ENCODE results near the gene SLC35B2.

Gene SLC35B2

GRCh38 chr6:44285552-44286284 is 28.4 kb upstream of the SLC35B2 start:
- DNase-seq, result no peak

- DNase-seq, result no peak
These were observed 27.5 kb upstream of the SLC35B2 start for GRCh38 chr6:44284867-44285266.

GRCh38 chr6:44284121-44284520 is 26.8 kb upstream of the SLC35B2 start:
- DNase-seq, result no peak

DNA sequence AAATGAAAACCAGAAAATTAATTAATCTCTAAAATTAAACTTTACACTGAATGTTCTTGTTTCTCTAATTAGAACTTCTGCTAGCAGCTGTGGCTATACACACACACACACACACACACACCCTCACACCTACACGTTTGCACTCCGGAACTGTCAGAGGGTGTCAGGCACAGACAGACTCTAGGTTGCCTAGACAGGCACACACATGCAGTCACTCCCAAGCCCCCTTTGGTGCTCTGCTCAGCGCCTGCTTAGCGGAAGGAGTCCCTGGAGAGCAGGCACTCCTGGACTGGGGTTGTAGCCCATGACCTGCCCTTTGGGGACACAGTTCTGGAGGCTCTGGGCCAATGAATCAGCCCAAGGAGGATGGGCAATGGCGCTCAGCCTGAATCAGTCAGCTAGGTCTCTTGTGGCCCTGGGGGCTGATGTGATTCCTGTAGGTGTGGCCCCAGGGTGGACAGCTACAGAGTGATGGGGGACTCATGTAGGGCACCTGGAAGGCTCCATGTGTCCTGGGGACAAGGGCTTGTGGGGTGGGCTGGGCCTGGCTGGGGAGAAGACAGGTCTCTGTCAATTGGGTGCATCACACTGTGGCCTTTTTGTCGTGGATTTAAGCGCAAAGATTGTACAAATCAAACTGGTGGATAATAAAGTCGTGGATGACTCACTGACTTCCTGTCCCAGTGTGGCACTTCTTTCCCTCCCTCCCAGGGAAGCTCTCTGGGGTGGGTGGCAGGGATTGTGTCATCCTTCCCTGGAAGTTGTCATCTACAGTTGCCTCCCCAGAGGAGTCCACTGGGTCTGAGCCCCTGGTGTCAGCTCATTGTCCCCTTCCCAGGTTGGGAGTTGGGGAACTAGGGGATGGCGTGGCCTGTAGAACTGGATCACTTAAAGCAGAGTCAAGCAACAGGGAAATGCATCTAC is 21.7 kb upstream of the SLC35B2 start:
- no peak for DNase-seq

- DNase-seq, result no peak
These were observed 21.0 kb upstream of the SLC35B2 start for GRCh38 chr6:44278315-44278714.

DNA sequence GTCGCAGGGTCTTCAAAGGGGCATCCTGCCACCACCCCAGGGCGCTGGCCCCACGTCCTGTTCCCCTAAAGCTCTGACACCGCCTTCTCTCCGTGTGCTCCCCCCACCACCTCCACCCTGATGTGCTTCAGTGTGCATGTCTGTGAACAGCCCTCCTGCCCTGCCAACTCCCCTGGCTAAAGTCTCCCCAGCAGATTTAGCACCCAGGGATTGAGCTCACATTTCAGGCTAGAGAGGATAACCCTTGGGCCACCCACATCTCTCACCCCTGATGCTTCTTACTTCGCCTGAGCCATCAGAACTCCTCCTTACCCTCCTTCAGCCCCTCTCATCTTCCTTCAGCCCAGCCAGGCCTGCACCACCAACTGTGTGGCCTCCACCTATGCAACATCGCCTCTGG is 20.4 kb upstream of the SLC35B2 start:
- DNase-seq, result no peak

DNA sequence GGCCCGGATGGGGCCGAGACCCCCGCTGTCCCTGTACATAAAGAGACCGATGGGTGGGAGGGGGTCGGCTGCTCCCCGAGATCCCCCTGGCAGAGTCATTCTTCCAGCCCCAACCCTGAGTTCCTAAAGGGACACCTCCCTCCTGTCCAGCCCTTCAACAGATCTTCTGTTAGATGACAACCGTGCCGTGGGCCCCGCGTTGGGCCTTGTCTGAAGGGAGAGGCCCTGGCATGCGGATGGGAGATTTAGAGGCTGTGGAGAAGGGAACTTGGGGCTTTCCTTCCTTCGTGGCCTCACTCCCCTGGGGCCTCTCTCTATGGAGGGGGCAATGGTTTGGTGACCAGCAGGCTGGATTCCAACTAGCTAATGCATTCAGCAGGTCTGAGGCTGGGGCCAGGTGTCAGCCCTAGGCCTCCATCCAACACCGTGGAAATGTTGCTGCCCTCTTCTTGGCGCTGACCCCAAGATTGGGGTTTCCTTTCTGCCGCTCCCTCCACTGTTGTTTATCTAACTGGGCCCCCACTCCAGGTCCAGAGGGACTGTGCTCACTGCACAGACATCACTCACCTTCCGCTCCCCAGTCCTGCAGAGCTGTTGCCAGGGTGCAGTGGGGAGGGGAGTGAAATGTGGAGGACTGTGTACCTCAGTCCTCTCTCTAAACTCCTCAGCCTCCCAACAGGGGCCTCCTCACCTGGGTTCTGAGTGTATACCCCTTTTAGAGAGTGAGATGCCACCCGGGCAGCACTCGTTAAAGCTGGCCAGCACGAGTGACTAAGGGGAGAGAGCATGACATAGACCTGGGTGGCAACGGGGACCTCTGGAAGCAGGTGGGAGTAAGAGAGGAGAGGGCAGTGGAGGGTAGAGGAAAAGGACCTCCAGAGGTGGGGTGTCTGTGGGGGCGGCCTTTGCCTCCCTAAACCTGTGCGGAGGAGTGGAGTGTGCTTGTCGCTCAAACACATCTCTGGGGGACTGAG is 19.6 kb upstream of the SLC35B2 start:
- DNase-seq, result no peak

GRCh38 chr6:44275749-44276648 is 18.7 kb upstream of the SLC35B2 start:
- DNase-seq, result no peak

DNA sequence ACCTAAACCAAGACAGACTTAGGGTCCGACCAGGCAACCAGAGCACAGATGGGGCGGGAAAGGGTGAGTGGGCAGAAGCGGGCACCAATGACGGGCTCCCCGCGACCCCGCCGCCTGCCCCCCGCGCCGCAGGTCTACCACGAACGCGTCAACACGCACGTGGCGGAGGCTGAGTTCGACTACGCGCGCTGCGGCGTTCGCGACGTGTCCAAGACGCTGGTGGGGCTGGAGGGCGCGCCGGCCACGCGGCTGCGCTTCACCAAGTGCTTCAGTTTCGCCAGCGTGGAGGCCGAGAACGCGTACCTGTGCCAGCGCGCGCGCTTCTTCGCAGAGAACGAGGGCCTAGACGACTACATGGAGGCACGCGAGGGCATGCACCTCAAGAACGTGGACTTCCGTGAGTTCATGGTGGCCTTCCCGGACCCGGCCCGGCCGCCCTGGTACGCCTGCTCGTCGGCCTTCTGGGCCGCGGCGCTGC is 18.0 kb upstream of the SLC35B2 start:
- DNase-seq, result no peak

GRCh38 chr6:44273617-44274016 is 16.3 kb upstream of the SLC35B2 start:
- no peak for DNase-seq

DNA sequence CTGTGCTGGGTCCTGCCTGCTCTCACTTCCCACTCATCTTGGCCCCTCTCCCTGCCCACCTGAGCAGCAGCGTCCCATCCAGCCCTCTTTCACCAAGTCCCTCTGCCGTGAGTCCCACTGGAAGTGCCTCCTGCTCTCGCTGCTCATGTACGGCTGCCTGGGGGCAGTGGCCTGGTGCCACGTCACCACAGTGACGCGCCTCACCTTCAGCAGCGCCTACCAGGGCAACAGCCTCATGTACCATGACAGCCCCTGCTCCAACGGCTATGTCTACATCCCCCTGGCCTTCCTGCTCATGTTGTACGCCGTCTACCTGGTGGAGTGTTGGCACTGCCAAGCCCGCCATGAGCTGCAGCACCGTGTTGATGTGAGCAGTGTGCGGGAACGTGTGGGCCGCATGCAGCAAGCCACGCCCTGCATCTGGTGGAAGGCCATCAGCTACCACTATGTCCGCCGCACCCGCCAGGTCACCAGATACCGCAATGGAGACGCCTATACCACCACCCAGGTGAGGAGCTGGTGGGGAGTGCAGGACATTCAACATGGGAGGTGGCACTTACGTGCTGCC is 15.8 kb upstream of the SLC35B2 start:
- DNase-seq, result no peak

DNA sequence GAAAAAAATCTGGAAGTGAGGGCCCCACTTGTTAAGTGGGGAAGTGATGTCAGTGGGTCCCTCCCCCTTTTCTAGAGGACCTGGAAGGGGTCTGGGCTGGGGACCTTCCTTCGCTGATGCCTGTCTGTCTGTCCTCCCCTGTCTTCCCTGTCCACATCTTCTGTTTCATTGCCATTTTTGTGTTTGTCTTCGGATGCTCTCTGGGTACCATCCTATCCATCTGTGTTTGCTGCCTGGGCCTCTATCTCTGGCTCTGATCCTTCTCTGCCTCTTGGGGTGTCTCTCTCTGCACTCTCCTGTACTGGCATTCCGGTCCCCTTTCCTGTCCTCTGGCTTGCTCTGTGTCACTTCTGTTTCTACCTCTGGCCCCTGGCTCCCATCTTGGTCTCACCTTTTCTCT is 15.2 kb upstream of the SLC35B2 start:
- DNase-seq, result no peak

DNA sequence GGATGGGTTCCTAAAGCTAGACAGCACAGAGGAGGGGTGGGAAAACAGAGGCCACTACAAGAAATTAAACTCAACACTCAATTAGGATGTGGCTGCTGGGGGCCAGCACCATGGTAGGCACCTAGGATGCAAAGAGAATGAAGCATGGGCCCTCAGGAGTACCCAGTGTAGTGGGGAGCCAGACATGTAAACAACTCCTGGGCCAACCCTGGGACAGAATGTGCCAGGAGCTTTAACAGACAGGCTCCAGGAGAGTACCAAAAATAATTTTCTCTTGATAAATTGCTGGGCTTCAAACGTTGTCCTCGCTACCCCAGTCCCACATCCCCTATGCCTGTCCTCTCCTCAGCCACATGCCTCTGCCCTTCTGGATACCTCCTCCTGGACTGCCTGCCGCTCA is 14.6 kb upstream of the SLC35B2 start:
- DNase-seq, result no peak

DNA sequence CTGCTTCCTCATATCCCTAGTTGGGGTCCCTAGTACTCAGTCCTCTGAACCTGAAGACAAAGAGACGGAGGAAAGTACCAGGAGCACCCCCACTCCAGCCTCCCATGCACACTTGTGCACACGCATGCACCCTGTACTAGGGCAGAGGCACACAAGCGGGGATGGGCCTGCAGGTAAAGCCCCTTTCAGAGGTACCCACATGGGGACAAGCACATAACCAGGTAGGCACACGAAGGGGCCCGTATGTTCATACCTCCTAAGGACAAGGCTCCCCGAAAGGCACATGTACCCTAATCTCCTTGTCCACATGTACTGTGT is 14.0 kb upstream of the SLC35B2 start:
- DNase-seq, result no peak

- no peak for DNase-seq
These were observed 13.4 kb upstream of the SLC35B2 start for GRCh38 chr6:44270526-44271405.

- no peak for DNase-seq
These were observed 12.7 kb upstream of the SLC35B2 start, which contains the start of gene TMEM151B for GRCh38 chr6:44269921-44270525. Gene TMEM151B, plus strand, starts transcription at chr6:44270450. Its CDS starts 293 bp downstream, at chr6:44270743.

- DNase-seq, result no peak
These were observed 12.0 kb upstream of the SLC35B2 start for GRCh38 chr6:44269178-44269920.

DNA sequence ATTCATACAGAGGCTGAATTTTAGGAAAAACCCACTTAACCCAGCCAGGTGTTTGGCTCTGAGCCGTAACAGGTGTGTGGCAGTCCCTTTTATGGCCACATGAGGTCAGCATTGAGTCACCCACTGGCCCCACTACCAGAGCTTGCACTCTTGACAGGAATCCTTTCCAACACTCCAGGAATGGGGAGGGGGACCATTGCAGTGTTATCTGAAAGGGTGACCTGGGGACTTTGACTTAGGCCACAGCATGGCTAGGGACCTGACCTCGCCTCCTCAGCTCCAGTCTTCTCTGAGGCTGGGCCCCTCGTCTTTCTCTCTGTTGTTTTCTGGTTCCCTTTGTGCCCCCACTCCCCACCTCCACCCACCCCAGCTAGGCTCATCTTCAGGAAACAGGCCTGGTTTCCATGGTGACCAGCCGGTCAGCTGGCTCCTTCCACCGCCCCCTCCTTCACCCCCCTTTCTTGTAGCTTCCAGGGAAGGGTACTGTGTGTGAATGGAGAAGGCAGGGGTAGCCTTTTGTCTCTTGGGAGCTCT is 10.8 kb upstream of the SLC35B2 start:
- peak; percentile 23 for DNase-seq

DNA sequence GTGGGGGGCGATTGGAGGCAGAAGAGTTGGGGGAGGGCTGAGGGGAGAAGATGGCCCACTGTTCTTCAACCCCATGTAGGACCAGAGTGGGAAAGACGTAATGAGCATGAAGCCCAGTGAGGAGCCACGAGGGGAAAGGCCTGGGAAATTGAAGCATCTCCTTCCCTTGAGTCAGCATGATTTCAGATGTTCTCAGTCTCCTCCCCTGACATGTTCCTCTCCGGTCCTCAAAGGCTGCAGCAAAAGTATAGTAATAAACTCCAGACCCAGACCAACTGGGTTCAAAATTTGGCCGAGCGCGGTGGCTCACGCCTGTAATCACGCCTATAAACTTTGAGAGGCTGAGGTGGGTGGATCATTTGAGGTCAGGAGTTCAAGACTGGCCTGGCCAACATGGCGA is 9.9 kb upstream of the SLC35B2 start:
- no peak for DNase-seq

Data from GDM1 (cell line).